ENCODE results near the gene UBE3D.

DNA sequence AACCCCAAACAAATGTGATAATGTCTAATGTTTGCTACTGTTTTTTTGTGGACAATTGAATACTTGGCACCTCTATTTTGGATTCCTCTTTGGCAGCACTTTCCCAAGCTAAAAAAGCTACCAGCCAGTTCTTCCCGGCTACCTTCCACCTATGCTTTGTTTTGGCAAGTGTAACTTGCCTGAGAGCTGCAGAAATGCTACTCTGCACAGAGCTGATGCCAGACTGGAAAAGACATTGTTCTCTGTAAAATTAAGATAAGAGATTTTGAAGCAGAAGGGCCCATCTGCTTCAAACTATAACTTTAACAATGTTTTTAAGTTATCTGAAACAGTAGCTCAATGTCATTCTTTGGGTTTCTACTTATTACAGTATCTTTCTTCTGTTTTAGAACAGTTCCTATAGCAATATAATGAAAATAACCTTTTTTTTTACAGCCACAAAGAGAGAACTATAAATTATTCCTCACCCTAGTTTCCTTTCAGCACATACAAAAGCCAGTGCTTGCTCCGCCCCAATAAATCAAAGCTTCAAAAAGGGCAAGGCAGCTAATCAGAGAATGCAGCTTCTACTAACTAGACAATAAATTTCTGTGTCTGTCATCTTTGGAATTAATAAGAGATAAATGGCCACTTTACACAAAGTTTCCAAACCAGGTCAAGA lies 183.1 kb downstream of the UBE3D start:
- TF ChIP-seq, protein P1, sequence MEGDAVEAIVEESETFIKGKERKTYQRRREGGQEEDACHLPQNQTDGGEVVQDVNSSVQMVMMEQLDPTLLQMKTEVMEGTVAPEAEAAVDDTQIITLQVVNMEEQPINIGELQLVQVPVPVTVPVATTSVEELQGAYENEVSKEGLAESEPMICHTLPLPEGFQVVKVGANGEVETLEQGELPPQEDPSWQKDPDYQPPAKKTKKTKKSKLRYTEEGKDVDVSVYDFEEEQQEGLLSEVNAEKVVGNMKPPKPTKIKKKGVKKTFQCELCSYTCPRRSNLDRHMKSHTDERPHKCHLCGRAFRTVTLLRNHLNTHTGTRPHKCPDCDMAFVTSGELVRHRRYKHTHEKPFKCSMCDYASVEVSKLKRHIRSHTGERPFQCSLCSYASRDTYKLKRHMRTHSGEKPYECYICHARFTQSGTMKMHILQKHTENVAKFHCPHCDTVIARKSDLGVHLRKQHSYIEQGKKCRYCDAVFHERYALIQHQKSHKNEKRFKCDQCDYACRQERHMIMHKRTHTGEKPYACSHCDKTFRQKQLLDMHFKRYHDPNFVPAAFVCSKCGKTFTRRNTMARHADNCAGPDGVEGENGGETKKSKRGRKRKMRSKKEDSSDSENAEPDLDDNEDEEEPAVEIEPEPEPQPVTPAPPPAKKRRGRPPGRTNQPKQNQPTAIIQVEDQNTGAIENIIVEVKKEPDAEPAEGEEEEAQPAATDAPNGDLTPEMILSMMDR (IDR thresholded peaks at IDR 0.05; ENCODE audit: insufficient read depth, low read length, poor library complexity, severe bottlenecking), result no peak
- TF ChIP-seq EZH2phosphoT487 (conservative IDR thresholded peaks at IDR 0.05; ENCODE audit: low read length), result no peak
